ENCODE measurements around the gene SHOC1.

Gene SHOC1

GRCh38 chr9:111825468-111826145, 30.9 kb upstream of the SHOC1 start:
- no peak overlapping the region for H3K27ac Mint-ChIP-seq
- H3K36me3 Mint-ChIP-seq (ENCODE audit: low read depth) = no peaks in the 10 kb centered on the region
- TF ChIP-seq, protein P1, sequence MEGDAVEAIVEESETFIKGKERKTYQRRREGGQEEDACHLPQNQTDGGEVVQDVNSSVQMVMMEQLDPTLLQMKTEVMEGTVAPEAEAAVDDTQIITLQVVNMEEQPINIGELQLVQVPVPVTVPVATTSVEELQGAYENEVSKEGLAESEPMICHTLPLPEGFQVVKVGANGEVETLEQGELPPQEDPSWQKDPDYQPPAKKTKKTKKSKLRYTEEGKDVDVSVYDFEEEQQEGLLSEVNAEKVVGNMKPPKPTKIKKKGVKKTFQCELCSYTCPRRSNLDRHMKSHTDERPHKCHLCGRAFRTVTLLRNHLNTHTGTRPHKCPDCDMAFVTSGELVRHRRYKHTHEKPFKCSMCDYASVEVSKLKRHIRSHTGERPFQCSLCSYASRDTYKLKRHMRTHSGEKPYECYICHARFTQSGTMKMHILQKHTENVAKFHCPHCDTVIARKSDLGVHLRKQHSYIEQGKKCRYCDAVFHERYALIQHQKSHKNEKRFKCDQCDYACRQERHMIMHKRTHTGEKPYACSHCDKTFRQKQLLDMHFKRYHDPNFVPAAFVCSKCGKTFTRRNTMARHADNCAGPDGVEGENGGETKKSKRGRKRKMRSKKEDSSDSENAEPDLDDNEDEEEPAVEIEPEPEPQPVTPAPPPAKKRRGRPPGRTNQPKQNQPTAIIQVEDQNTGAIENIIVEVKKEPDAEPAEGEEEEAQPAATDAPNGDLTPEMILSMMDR (IDR thresholded peaks at IDR 0.05) = no peak
- H3K9me3 Mint-ChIP-seq = no peaks in the 10 kb centered on the region
- no peak overlapping the region for H3K4me3 Mint-ChIP-seq
- peaks cover 13% of the 10 kb centered on the region for H3K27me3 Mint-ChIP-seq (ENCODE audit: low read depth, poor library complexity)
- no peak for DNase-seq
- no peaks in the 10 kb centered on the region for H3K4me1 Mint-ChIP-seq

- peaks cover 4% of the 10 kb centered on the region for H3K27me3 Mint-ChIP-seq (ENCODE audit: low read depth, poor library complexity)
- H3K9me3 Mint-ChIP-seq = no peaks in the 10 kb centered on the region
- TF ChIP-seq, protein P1 (IDR thresholded peaks at IDR 0.05) = no peak
- H3K36me3 Mint-ChIP-seq (ENCODE audit: low read depth) = no peaks in the 10 kb centered on the region
- H3K27ac Mint-ChIP-seq = no peak overlapping the region
- no peaks in the 10 kb centered on the region for H3K4me1 Mint-ChIP-seq
- H3K4me3 Mint-ChIP-seq = no peak overlapping the region
- no peak for DNase-seq
These were observed 26.3 kb upstream of the SHOC1 start for GRCh38 chr9:111821006-111821528.

DNA sequence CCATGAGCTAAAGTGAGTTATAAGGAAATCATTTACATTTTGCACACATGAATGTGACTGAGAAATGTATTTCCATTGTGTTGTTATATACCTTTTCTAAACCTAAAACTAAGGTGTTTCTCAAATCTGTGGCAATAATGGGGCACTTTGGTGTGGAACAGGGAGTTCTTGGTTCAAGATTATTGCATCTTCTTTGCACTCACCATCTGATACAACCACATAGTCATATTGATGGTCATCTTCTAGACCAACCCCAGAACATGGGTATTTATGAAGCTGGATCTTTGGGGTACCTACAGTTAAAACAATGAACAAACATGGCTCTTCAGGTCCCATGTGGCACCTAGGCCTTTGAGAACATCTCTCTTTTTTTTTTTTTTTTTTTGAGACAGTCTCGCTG, 24.6 kb upstream of the SHOC1 start:
- Mint-ChIP-seq H3K9me3 (no peaks in the 10 kb centered on the region), H3K36me3 (ENCODE audit: low read depth) (no peaks in the 10 kb centered on the region), H3K27ac (no peak overlapping the region), H3K4me1 (no peaks in the 10 kb centered on the region), H3K27me3 (ENCODE audit: low read depth, poor library complexity) (peaks cover 4% of the 10 kb centered on the region), H3K4me3 (no peak overlapping the region)
- no peak for DNase-seq
- TF ChIP-seq, protein P1 (IDR thresholded peaks at IDR 0.05) = no peak

DNA sequence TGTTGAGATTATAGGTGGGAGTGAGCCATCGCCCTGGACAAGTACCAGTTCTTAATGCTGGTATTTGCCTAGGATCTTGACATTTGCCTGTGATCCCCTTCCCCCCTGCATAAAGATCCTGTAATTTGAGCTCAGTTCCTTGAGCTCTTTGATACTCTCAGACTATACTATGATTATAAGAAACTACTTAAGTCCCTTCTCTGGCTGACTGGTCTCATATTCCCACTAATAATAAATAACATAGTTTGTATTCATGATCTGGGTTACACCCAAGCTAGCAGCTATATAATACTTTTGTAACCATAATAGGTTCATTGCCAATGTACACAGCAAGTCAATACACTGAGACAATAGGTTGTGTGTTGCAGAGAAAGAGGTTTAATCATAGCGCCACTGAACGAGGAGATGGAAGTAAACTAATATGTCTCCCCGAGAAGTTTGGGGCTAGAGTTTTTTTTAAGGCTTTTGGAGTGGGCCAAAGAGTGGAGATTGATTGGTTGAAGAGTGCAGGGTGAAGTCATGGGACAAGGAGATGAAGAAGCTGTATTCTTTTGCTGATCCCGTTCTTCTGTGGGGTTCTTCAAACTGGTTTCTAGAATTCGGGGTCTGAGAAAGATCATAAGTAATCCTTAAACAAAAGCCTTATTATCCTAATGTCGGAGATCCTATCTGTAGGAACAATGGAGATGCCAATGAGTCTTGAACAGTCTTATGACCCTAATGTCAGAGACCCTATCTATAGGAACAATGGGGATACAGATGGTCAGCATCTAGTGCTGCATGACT, 20.7 kb upstream of the SHOC1 start:
- TF ChIP-seq, protein P1 (IDR thresholded peaks at IDR 0.05) = no peak
- Mint-ChIP-seq H3K4me3 (no peak overlapping the region), H3K27ac (no peak overlapping the region), H3K27me3 (ENCODE audit: low read depth, poor library complexity) (no peaks in the 10 kb centered on the region), H3K36me3 (ENCODE audit: low read depth) (no peaks in the 10 kb centered on the region), H3K4me1 (no peaks in the 10 kb centered on the region), H3K9me3 (no peaks in the 10 kb centered on the region)
- DNase-seq = no peak

DNA sequence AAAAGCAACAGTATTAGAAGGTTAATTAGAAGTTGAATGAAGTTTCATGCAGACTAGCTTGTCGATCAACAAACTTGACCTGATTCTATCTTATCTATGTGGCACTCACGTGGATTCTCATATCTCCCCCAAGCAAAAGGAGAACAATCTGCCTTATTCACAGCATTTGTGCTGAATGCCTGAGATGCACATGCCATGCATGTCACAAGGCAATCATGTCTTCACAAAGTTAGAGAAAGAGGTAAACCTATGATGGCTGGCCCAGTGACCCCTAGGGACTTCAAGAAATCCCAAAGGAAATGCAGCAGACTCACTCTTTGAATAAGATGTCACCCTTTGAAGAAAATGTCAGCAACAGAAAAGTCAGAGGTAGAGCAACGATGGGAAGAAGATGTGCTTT, 17.6 kb upstream of the SHOC1 start:
- no peak for DNase-seq
- H3K27ac Mint-ChIP-seq = no peak overlapping the region
- no peaks in the 10 kb centered on the region for H3K9me3 Mint-ChIP-seq
- no peaks in the 10 kb centered on the region for H3K4me1 Mint-ChIP-seq
- no peaks in the 10 kb centered on the region for H3K36me3 Mint-ChIP-seq (ENCODE audit: low read depth)
- no peaks in the 10 kb centered on the region for H3K27me3 Mint-ChIP-seq (ENCODE audit: low read depth, poor library complexity)
- TF ChIP-seq, protein P1 (IDR thresholded peaks at IDR 0.05) = no peak
- H3K4me3 Mint-ChIP-seq = no peak overlapping the region
